Keratinocyte (primary cell): ENCODE results near the gene UNC13A. TPM values are rescaled to one million over a fixed set of nuclear protein-coding genes. Genes with fewer than 3 reads are reported as not detected.

ENCODE experiments used
- DNase-seq: peaks from one replicate; pipeline ENCODE4 v3.0.0-alpha.2; 2011; ENCODE audit warnings: low read depth, missing footprints, low spot score
- FAIRE-seq: peaks from 2 replicates; lab custom pipeline; 2011; peaks lifted over from hg19 to GRCh38; lab: Jason Lieb, UNC
- H2AFZ ChIP-seq: 2 replicates; pipeline ENCODE4 v1.6.0; 2012; ENCODE audit warnings: low read length, control low read depth, inconsistent platforms; ENCODE audit not compliant: control insufficient read depth
- H3K27ac ChIP-seq: 2 replicates; pipeline ENCODE4 v1.5.1; 2011; ENCODE audit warnings: low read length; ENCODE audit not compliant: control insufficient read depth, insufficient read depth
- H3K27me3 ChIP-seq: 3 replicates; pipeline ENCODE4 v1.6.0; 2011; ENCODE audit warnings: low read length; ENCODE audit not compliant: control insufficient read depth, insufficient read depth; ENCODE audit errors: extremely low read depth
- H3K36me3 ChIP-seq, 2 experiments: 2 replicates in 1 of 2; 3 replicates in 1 of 2; pipeline ENCODE4 v1.5.1; 2011; ENCODE audit warnings: low read length in 2 of 2, mild to moderate bottlenecking in 1 of 2; ENCODE audit not compliant: control insufficient read depth in 2 of 2, insufficient read depth in 2 of 2; ENCODE audit errors: extremely low read depth in 1 of 2
- H3K4me1 ChIP-seq: 3 replicates; pipeline ENCODE4 v1.5.1; 2011; ENCODE audit warnings: low read length; ENCODE audit not compliant: control insufficient read depth, insufficient read depth; ENCODE audit errors: extremely low read depth
- H3K4me2 ChIP-seq: 3 replicates; pipeline ENCODE4 v1.6.0; 2011; ENCODE audit warnings: low read depth, low read length; ENCODE audit not compliant: control insufficient read depth, insufficient read depth; ENCODE audit errors: extremely low read depth
- H3K4me3 ChIP-seq, 3 experiments: fragments of 200-600 bp in 1 of 3; sonication (generic) in 1 of 3; 2 replicates in 2 of 3; 3 replicates in 1 of 3; pipeline ENCODE4 v1.5.1; 2011 to 2016; ENCODE audit warnings: low read length in 3 of 3, mild to moderate bottlenecking in 3 of 3, control low read depth in 2 of 3, inconsistent platforms in 1 of 3, low read depth in 1 of 3, mixed read lengths in 1 of 3, mixed run types in 1 of 3, moderate library complexity in 1 of 3; ENCODE audit not compliant: control insufficient read depth in 2 of 3, insufficient read depth in 2 of 3; ENCODE audit errors: extremely low read depth in 1 of 3
- H3K79me2 ChIP-seq: 2 replicates; pipeline ENCODE4 v1.6.0; 2012; ENCODE audit warnings: low read length; ENCODE audit not compliant: control insufficient read depth, insufficient read depth
- H3K9ac ChIP-seq: 3 replicates; pipeline ENCODE4 v1.6.0; 2011; ENCODE audit warnings: low read length; ENCODE audit not compliant: control insufficient read depth, insufficient read depth; ENCODE audit errors: extremely low read depth
- H3K9me1 ChIP-seq: 3 replicates; pipeline ENCODE4 v1.6.0; 2011; ENCODE audit warnings: low read length; ENCODE audit not compliant: control insufficient read depth, insufficient read depth; ENCODE audit errors: extremely low read depth
- H3K9me3 ChIP-seq: 2 replicates; pipeline ENCODE4 v1.5.1; 2012; ENCODE audit warnings: low read depth, low read length; ENCODE audit not compliant: control insufficient read depth
- H4K20me1 ChIP-seq: 3 replicates; pipeline ENCODE4 v1.6.0; 2011; ENCODE audit warnings: low read length; ENCODE audit not compliant: control insufficient read depth, insufficient read depth; ENCODE audit errors: extremely low read depth
- EZH2 ChIP-seq: IDR thresholded peaks from one replicate; pipeline ENCODE4 v1.6.1; 2012; ENCODE audit warnings: inconsistent platforms, mild to moderate bottlenecking, low read length, moderate library complexity
- dilution Hi-C: fragments of 300-500 bp; cut with MboI; formaldehyde crosslinking; loops from one replicate; pipeline ENCODE4 v1.7.0; 2020; ENCODE audit warnings: low sequenced_read_pairs; ENCODE audit not compliant: extremely low pct_ligation_motif_present
- polyA plus RNA-seq, 5 experiments: library from polyadenylated mRNA; depleted of rRNA in 3 of 5; stranded (reverse) in 3 of 5; stranded (forward) in 1 of 5; unstranded in 1 of 5; fragments of >200 nt; gene quantifications; 1 replicate in 1 of 5; 2 replicates in 3 of 5; 3 replicates in 1 of 5; pipeline versions ENCODE4 v1.2.1 to v1.2.3, GENCODE V29; 2011 to 2012; ENCODE audit warnings: missing spikeins in 2 of 5, low read depth in 1 of 5, low replicate concordance in 1 of 5
- TF ChIP-seq, protein P1 (sequence below), 3 experiments: IDR thresholded peaks in 1 of 3; conservative IDR thresholded peaks in 1 of 3; optimal IDR thresholded peaks in 1 of 3; 2 replicates in 2 of 3; 3 replicates in 1 of 3; pipeline versions ENCODE3 to v1.5.1; 2011; ENCODE audit warnings: low read length in 3 of 3, mild to moderate bottlenecking in 3 of 3, moderate library complexity in 2 of 3, control low read depth in 1 of 3, inconsistent platforms in 1 of 3; ENCODE audit not compliant: insufficient read depth in 2 of 3; ENCODE audit errors: extremely low read depth in 1 of 3

Gene UNC13A
- polyA plus RNA-seq, 1 donor (not counting 4 experiments of a cell fraction or from before 2014, with no cell fraction given) = under 0.01 TPM

GRCh38 chr19:17616961-17617806 lies 71.0 kb downstream of the UNC13A start:
- Histone ChIP-seq H3K4me3 (no peak overlapping the region), H3K36me3 (no peaks in the 10 kb centered on the region), H3K79me2 (no peaks in the 10 kb centered on the region), H2AFZ (no peak overlapping the region), H4K20me1 (peaks cover 2% of the 10 kb centered on the region), H3K9me1 (no peaks in the 10 kb centered on the region), H3K27me3 (peaks cover 14% of the 10 kb centered on the region), H3K27ac (no peak overlapping the region), H3K9me3 (no peaks in the 10 kb centered on the region), H3K9ac (peak overlapping the region; percentile 37), H3K4me1 (no peaks in the 10 kb centered on the region), H3K4me2 (peak overlapping the region; percentile 32)
- dilution Hi-C loops = no loop called here
- DNase-seq (peak; percentile 7), FAIRE-seq (no peak)
- TF ChIP-seq EZH2 = no peak
- TF ChIP-seq, protein P1, sequence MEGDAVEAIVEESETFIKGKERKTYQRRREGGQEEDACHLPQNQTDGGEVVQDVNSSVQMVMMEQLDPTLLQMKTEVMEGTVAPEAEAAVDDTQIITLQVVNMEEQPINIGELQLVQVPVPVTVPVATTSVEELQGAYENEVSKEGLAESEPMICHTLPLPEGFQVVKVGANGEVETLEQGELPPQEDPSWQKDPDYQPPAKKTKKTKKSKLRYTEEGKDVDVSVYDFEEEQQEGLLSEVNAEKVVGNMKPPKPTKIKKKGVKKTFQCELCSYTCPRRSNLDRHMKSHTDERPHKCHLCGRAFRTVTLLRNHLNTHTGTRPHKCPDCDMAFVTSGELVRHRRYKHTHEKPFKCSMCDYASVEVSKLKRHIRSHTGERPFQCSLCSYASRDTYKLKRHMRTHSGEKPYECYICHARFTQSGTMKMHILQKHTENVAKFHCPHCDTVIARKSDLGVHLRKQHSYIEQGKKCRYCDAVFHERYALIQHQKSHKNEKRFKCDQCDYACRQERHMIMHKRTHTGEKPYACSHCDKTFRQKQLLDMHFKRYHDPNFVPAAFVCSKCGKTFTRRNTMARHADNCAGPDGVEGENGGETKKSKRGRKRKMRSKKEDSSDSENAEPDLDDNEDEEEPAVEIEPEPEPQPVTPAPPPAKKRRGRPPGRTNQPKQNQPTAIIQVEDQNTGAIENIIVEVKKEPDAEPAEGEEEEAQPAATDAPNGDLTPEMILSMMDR (optimal IDR thresholded peaks at IDR 0.05 in 1 of 3, IDR thresholded peaks at IDR 0.05 in 1 of 3, conservative IDR thresholded peaks at IDR 0.05 in 1 of 3; ENCODE audit: extremely low read depth in 1 of 3, insufficient read depth in 2 of 3, low read length in 3 of 3) = no peak

GRCh38 chr19:17616686-17616960 lies 71.5 kb downstream of the UNC13A start:
- dilution Hi-C loops = no loop called here
- no peaks in the 10 kb centered on the region for H3K4me1 ChIP-seq
- no peak for TF ChIP-seq EZH2
- TF ChIP-seq, protein P1 (optimal IDR thresholded peaks at IDR 0.05 in 1 of 3, IDR thresholded peaks at IDR 0.05 in 1 of 3, conservative IDR thresholded peaks at IDR 0.05 in 1 of 3; ENCODE audit: extremely low read depth in 1 of 3, insufficient read depth in 2 of 3, low read length in 3 of 3) = no peak
- H3K9me1 ChIP-seq = no peaks in the 10 kb centered on the region
- H3K9ac ChIP-seq = peak overlapping the region; percentile 37
- no peaks in the 10 kb centered on the region for H3K79me2 ChIP-seq
- H3K4me2 ChIP-seq = peak overlapping the region; percentile 32
- FAIRE-seq (no peak), DNase-seq (no peak)
- H3K36me3 ChIP-seq = no peaks in the 10 kb centered on the region
- peaks cover 2% of the 10 kb centered on the region for H4K20me1 ChIP-seq
- H3K9me3 ChIP-seq = no peaks in the 10 kb centered on the region
- no peak overlapping the region for H3K27ac ChIP-seq
- H2AFZ ChIP-seq = peak overlapping the region; percentile 68
- peaks cover 14% of the 10 kb centered on the region for H3K27me3 ChIP-seq
- H3K4me3 ChIP-seq = no peak overlapping the region
